H9 (cell line): ENCODE results near the gene PI16. TPM values are rescaled to one million over a fixed set of nuclear protein-coding genes. Genes with fewer than 3 reads are reported as not detected.

ENCODE experiments used
- DNase-seq: peaks from one replicate; pipeline ENCODE4 v3.0.0-alpha.2; 2017
- H2AFZ ChIP-seq: one replicate; pipeline ENCODE4 v1.6.1; 2013; ENCODE audit warnings: mild to moderate bottlenecking, low read length, control low read depth, moderate library complexity
- H2AK5ac ChIP-seq: 2 replicates; pipeline ENCODE4 v1.6.1; 2013; ENCODE audit warnings: low read length, control low read depth, mixed read lengths; ENCODE audit not compliant: insufficient read length
- H2BK120ac ChIP-seq: one replicate; pipeline ENCODE4 v1.6.1; 2013; ENCODE audit warnings: low read depth, mild to moderate bottlenecking, low read length, control low read depth, inconsistent platforms; ENCODE audit not compliant: poor library complexity, severe bottlenecking
- H2BK12ac ChIP-seq: 2 replicates; pipeline ENCODE4 v1.6.1; 2013; ENCODE audit warnings: low read length, control low read depth, mixed read lengths, low read depth; ENCODE audit not compliant: insufficient read length
- H2BK15ac ChIP-seq: 2 replicates; pipeline ENCODE4 v1.6.1; 2013; ENCODE audit warnings: low read depth, low read length, control low read depth
- H2BK20ac ChIP-seq: one replicate; pipeline ENCODE4 v1.6.1; 2013; ENCODE audit warnings: low read depth, mild to moderate bottlenecking, low read length, control low read depth, inconsistent platforms; ENCODE audit not compliant: poor library complexity, severe bottlenecking
- H2BK5ac ChIP-seq: 2 replicates; pipeline ENCODE4 v1.6.1; 2013; ENCODE audit warnings: low read length, control low read depth, mixed read lengths; ENCODE audit not compliant: insufficient read length
- H3K14ac ChIP-seq: 2 replicates; pipeline ENCODE4 v1.6.1; 2013; ENCODE audit warnings: low read length, control low read depth; ENCODE audit not compliant: insufficient read depth
- H3K18ac ChIP-seq: 2 replicates; pipeline ENCODE4 v1.6.1; 2013; ENCODE audit warnings: low read depth, mild to moderate bottlenecking, mixed read lengths, low read length, control low read depth; ENCODE audit not compliant: insufficient read length
- H3K23ac ChIP-seq: 2 replicates; pipeline ENCODE4 v1.6.1; 2013; ENCODE audit warnings: low read length, control low read depth, mixed read lengths, low read depth; ENCODE audit not compliant: insufficient read length
- H3K23me2 ChIP-seq: 2 replicates; pipeline ENCODE4 v1.6.1; 2013; ENCODE audit warnings: low read depth, mild to moderate bottlenecking, mixed read lengths, low read length, control low read depth; ENCODE audit not compliant: insufficient read length, poor library complexity, severe bottlenecking
- H3K27ac ChIP-seq: 2 replicates; pipeline ENCODE4 v1.5.1; 2013; ENCODE audit warnings: low read length, control low read depth, mixed read lengths, low read depth; ENCODE audit not compliant: insufficient read length
- H3K27me3 ChIP-seq: 2 replicates; pipeline ENCODE4 v1.6.1; 2013; ENCODE audit warnings: low read length, control low read depth, inconsistent platforms; ENCODE audit not compliant: insufficient read depth
- H3K4ac ChIP-seq: 2 replicates; pipeline ENCODE4 v1.6.1; 2013; ENCODE audit warnings: low read depth, mild to moderate bottlenecking, control low read depth, inconsistent platforms, low read length, moderate library complexity
- H3K4me1 ChIP-seq: 2 replicates; pipeline ENCODE4 v1.6.1; 2013; ENCODE audit warnings: low read length, control low read depth, inconsistent platforms; ENCODE audit not compliant: insufficient read depth
- H3K4me2 ChIP-seq: 2 replicates; pipeline ENCODE4 v1.6.1; 2013; ENCODE audit warnings: low read length, control low read depth, mixed read lengths; ENCODE audit not compliant: insufficient read length, insufficient read depth
- H3K56ac ChIP-seq: 2 replicates; pipeline ENCODE4 v1.6.1; 2013; ENCODE audit warnings: low read depth, mild to moderate bottlenecking, mixed read lengths, low read length, control low read depth; ENCODE audit not compliant: insufficient read length
- H3K79me1 ChIP-seq: 2 replicates; pipeline ENCODE4 v1.6.1; 2013; ENCODE audit warnings: low read depth, mild to moderate bottlenecking, moderate library complexity, low read length, control low read depth, inconsistent platforms; ENCODE audit not compliant: insufficient read depth, poor library complexity, severe bottlenecking
- H3K79me2 ChIP-seq: 2 replicates; pipeline ENCODE4 v1.6.1; 2013; ENCODE audit warnings: low read length, control low read depth, inconsistent platforms; ENCODE audit not compliant: insufficient read depth
- H3K9ac ChIP-seq: 2 replicates; pipeline ENCODE4 v1.6.1; 2013; ENCODE audit warnings: low read length, control low read depth, mixed read lengths; ENCODE audit not compliant: insufficient read length; ENCODE audit errors: extremely low read depth
- H3K9me3 ChIP-seq: one replicate; pipeline ENCODE4 v1.6.1; 2013; ENCODE audit warnings: low read depth, low read length, inconsistent platforms; ENCODE audit not compliant: control insufficient read depth
- H3T11ph ChIP-seq: one replicate; pipeline ENCODE4 v1.6.1; 2013; ENCODE audit warnings: mild to moderate bottlenecking, low read length, control low read depth, inconsistent platforms
- H4K20me1 ChIP-seq: one replicate; pipeline ENCODE4 v1.6.1; 2013; ENCODE audit not compliant: control insufficient read depth, insufficient read length, insufficient read depth
- H4K5ac ChIP-seq: 2 replicates; pipeline ENCODE4 v1.6.1; 2013; ENCODE audit warnings: low read depth, mild to moderate bottlenecking, mixed read lengths, low read length, control low read depth; ENCODE audit not compliant: insufficient read length
- H4K8ac ChIP-seq: replicated peaks from 2 replicates; pipeline ENCODE4 v1.6.1; 2013; ENCODE audit warnings: low read length, control low read depth, mixed read lengths, low read depth; ENCODE audit not compliant: insufficient read length
- H4K91ac ChIP-seq: 2 replicates; pipeline ENCODE4 v1.6.1; 2013; ENCODE audit warnings: low read depth, mild to moderate bottlenecking, moderate library complexity, mixed read lengths, low read length, control low read depth; ENCODE audit not compliant: insufficient read length
- H3K27ac Mint-ChIP-seq, 3 experiments: 2 replicates in 2 of 3; 3 replicates in 1 of 3; pipeline ENCODE4 v1.8.0; 2020 to 2021; ENCODE audit warnings: mixed read lengths in 3 of 3, mild to moderate bottlenecking in 1 of 3, moderate library complexity in 1 of 3
- H3K27me3 Mint-ChIP-seq: 2 replicates; pipeline ENCODE4 v1.8.0; 2021; ENCODE audit warnings: low read depth, mild to moderate bottlenecking, moderate library complexity, mixed read lengths
- H3K36me3 Mint-ChIP-seq, 3 experiments: 2 replicates in 2 of 3; 3 replicates in 1 of 3; pipeline ENCODE4 v1.8.0; 2020 to 2021; ENCODE audit warnings: low read depth in 3 of 3, mixed read lengths in 3 of 3; ENCODE audit not compliant: insufficient read depth in 1 of 3
- H3K4me1 Mint-ChIP-seq, 2 experiments: 2 replicates each; pipeline ENCODE4 v1.8.0; 2020; ENCODE audit warnings: mixed read lengths in 2 of 2
- H3K4me3 Mint-ChIP-seq, 2 experiments: 2 replicates in 1 of 2; 3 replicates in 1 of 2; pipeline ENCODE4 v1.8.0; 2020 to 2021; ENCODE audit warnings: mild to moderate bottlenecking in 2 of 2, mixed read lengths in 2 of 2, moderate library complexity in 1 of 2
- H3K9me3 Mint-ChIP-seq, 2 experiments: 2 replicates in 1 of 2; 3 replicates in 1 of 2; pipeline ENCODE4 v1.8.0; 2020; ENCODE audit warnings: mild to moderate bottlenecking in 2 of 2, mixed read lengths in 2 of 2, moderate library complexity in 1 of 2
- CTCF ChIP-seq: fragments of 200-600 bp; sonication (generic); conservative IDR thresholded peaks from 3 replicates; pipeline ENCODE4 v1.8.0; 2021; ENCODE audit warnings: antibody characterized with exemption, mild to moderate bottlenecking
- WGBS: extraction: QIAGEN DNeasy Blood & Tissue Kit; methylation state at CpG from one replicate; pipeline ENCODE4 v1.1.7; 2013; ENCODE audit warnings: missing lambda C conversion rate, low lambda C conversion rate, mixed read lengths; ENCODE audit not compliant: insufficient read length; ENCODE audit errors: extremely low coverage; 5-methylcytosine and 5-hydroxymethylcytosine counted together
- total RNA-seq: library from RNA; stranded (reverse); gene quantifications from 2 replicates; pipeline ENCODE4 v1.2.1, GENCODE V29; 2021

The PI16 gene
- total RNA-seq, 1 experiment from 2014 or later, result not detected

GRCh38 chr6:36963451-36964290 lies 9.1 kb downstream of the PI16 start:
- Histone ChIP-seq H3K79me1 (no peaks in the 10 kb centered on the region), H3K4ac (no peak overlapping the region; the same call in none of the 2 replicates), H4K5ac (no peak overlapping the region), H4K91ac (no peak overlapping the region), H4K20me1 (no peaks in the 10 kb centered on the region), H2BK15ac (0 out of 2 replicates have a peak overlapping the region, but pooled peaks have one; percentile 18), H3K9ac (no peak overlapping the region), H3K27ac (no peak overlapping the region), H3K18ac (peak overlapping the region; percentile 6), H3K79me2 (no peaks in the 10 kb centered on the region), H3K4me1 (no peaks in the 10 kb centered on the region), H3K56ac (no peak overlapping the region), H3K4me2 (no peak overlapping the region), H2BK5ac (no peak overlapping the region), H3K27me3 (no peaks in the 10 kb centered on the region), H3T11ph (no peak overlapping the region), H2BK20ac (no peak overlapping the region), H3K23ac (no peak overlapping the region), H2BK12ac (no peak overlapping the region), H2AK5ac (no peak overlapping the region), H3K9me3 (no peaks in the 10 kb centered on the region), H3K14ac (peak overlapping the region; percentile 51; the same call in 1 of the 2 replicates), H2AFZ (no peak overlapping the region), H4K8ac (no peak overlapping the region), H2BK120ac (no peak overlapping the region), H3K23me2 (no peaks in the 10 kb centered on the region)
- no peak for TF ChIP-seq CTCF
- no peak overlapping the region for H3K4me3 Mint-ChIP-seq
- peak overlapping the region in 2 of 3 experiments; percentile 60 to 89; a peak in 2 of 7 replicates for H3K27ac Mint-ChIP-seq
- H3K4me1 Mint-ChIP-seq, result peaks cover 17% of the 10 kb centered on the region in 2 experiments
- no CpG with 5 or more reads among the region's 11 CpGs for WGBS
- peaks cover 10 to 23% (median 10%) of the 10 kb centered on the region in 3 experiments; a peak in 6 of 7 replicates for H3K36me3 Mint-ChIP-seq
- H3K27me3 Mint-ChIP-seq, result no peaks in the 10 kb centered on the region
- DNase-seq, result peak; percentile 63
- no peaks in the 10 kb centered on the region for H3K9me3 Mint-ChIP-seq
